HepG2 (cell line): ENCODE results near the gene UBE2Q1. TPM values are rescaled to one million over a fixed set of nuclear protein-coding genes. Genes with fewer than 3 reads are reported as not detected.

Experiments
- BORCS8-MEF2B ChIP-seq: sonication (generic); formaldehyde crosslinking; IDR thresholded peaks from 2 replicates; pipeline ENCODE4 v1.8.0; 2022; ENCODE audit warnings: mild to moderate bottlenecking, missing genetic modification reagents
- FOXC1 ChIP-seq: sonication (generic); formaldehyde crosslinking; IDR thresholded peaks from 2 replicates; pipeline ENCODE4 v1.8.0; 2022; ENCODE audit warnings: mild to moderate bottlenecking, missing genetic modification reagents, borderline replicate concordance
- PAWR ChIP-seq: sonication (generic); formaldehyde crosslinking; IDR thresholded peaks from 2 replicates; pipeline ENCODE4 v1.4.0; 2020; ENCODE audit warnings: missing genetic modification reagents, mild to moderate bottlenecking, borderline replicate concordance
- PITX1 ChIP-seq: sonication (generic); formaldehyde crosslinking; IDR thresholded peaks from 2 replicates; pipeline ENCODE4 v1.5.1; 2020; ENCODE audit warnings: mild to moderate bottlenecking, missing genetic modification reagents
- ZFP36 ChIP-seq: fragments of 150-350 bp; IDR thresholded peaks from 2 replicates; pipeline ENCODE4 v1.6.1; 2018; ENCODE audit warnings: borderline replicate concordance, low read length, low read depth; ENCODE audit not compliant: partially characterized antibody
- ZNF101 ChIP-seq: sonication (generic); formaldehyde crosslinking; IDR thresholded peaks from 2 replicates; pipeline ENCODE4 v1.4.0; 2020; ENCODE audit warnings: mild to moderate bottlenecking, low read depth, missing genetic modification reagents, borderline replicate concordance
- ZNF775 ChIP-seq: sonication (generic); formaldehyde crosslinking; IDR thresholded peaks from 2 replicates; pipeline ENCODE4 v1.4.0; 2020; ENCODE audit warnings: missing genetic modification reagents, mild to moderate bottlenecking, moderate library complexity, borderline replicate concordance
- polyA plus RNA-seq, 8 experiments: library from polyadenylated mRNA; depleted of rRNA in 3 of 8; stranded (reverse) in 7 of 8; unstranded in 1 of 8; fragments of >200 nt; fragmentation: Illumina TruSeq in 4 of 8; extraction: Trizol in 4 of 8; gene quantifications; 2 replicates each; pipeline versions ENCODE4 v1.2.1 to v1.2.3, GENCODE V29; 2011 to 2016; ENCODE audit warnings: low read depth in 4 of 8, missing spikeins in 1 of 8, mixed read lengths in 1 of 8; ENCODE audit not compliant: insufficient read depth in 1 of 8
- total RNA-seq, 5 experiments: library from RNA; depleted of rRNA; stranded (reverse); fragments of >200 nt; fragmentation: Illumina TruSeq; extraction: Trizol; gene quantifications; 2 replicates each; pipeline ENCODE4 v1.2.3, GENCODE V29; 2016; ENCODE audit warnings: low read depth in 1 of 5
- TF ChIP-seq, protein P1 (sequence below): sonication (generic); formaldehyde crosslinking; conservative IDR thresholded peaks from 2 replicates; pipeline ENCODE4 v1.8.0; 2022; ENCODE audit warnings: missing genetic modification reagents
- TF ChIP-seq, protein P2 (sequence below): sonication (generic); formaldehyde crosslinking; IDR thresholded peaks from 2 replicates; pipeline ENCODE4 v1.8.1; 2022; ENCODE audit warnings: low read depth, mild to moderate bottlenecking, missing genetic modification reagents
- TF ChIP-seq, protein P3 (sequence below): IDR thresholded peaks from 2 replicates; pipeline ENCODE4 v1.6.1; 2016; ENCODE audit warnings: low read depth, borderline replicate concordance
- TF ChIP-seq, protein P4 (sequence below), 2 experiments: sonication (generic) in 1 of 2; formaldehyde crosslinking in 1 of 2; IDR thresholded peaks; 2 replicates each; pipeline versions ENCODE4 v1.4.0 to v1.6.1; 2016 to 2020; ENCODE audit warnings: borderline replicate concordance in 1 of 2, low read depth in 1 of 2, mild to moderate bottlenecking in 1 of 2, missing genetic modification reagents in 1 of 2
- TF ChIP-seq, protein P5 (sequence below): sonication (generic); formaldehyde crosslinking; IDR thresholded peaks from 2 replicates; pipeline ENCODE4 v1.8.0; 2022; ENCODE audit warnings: mild to moderate bottlenecking, missing genetic modification reagents, moderate library complexity
- TF ChIP-seq, protein P6 (sequence below): sonication (generic); formaldehyde crosslinking; IDR thresholded peaks from 2 replicates; pipeline ENCODE4 v1.5.1; 2020; ENCODE audit warnings: missing genetic modification reagents, mild to moderate bottlenecking, borderline replicate concordance

Gene UBE2Q1
- total and polyA plus RNA-seq, 2 of the 13 experiments (the other 11 are each of a cell fraction or from before 2014, with no cell fraction given), result 11.7 to 41.7 TPM

DNA sequence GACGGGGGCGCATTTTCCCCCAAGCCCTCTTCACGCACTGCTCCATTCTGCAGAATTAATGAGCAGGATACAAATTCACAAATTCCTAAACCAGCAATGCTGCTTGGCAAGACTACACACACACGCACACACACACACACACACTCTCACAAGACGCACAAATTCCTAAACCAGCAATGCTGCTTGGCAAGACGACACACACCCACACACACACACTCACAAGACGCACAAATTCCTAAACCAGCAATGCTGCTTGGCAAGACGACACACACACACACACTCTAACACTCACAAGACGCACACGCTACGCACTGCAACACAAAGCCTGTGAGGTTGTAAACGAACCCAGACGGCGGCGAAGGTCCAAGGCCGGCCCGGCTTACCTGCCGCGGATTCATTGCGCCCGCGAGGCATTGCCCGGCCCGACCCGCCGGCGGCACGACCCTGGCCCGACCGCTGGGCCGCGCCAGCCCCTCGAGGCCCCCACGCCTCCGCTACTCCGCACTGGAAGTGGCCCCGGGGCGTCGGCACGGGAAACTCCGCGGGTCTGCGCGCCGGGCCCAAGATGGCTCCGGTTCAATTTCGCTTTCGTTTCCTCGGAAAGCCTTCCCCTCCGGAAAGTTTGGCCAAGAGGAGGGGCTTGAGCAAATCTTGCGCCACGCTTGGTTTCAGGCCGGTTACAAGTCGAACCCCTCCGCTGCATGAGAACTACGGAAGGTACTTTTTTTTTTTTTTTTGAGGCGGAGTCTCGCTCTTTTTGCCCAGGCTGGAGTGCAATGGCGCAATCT lies 49.3 kb upstream of the UBE2Q1 start, which contains the start of gene ADAR (continued):
- TF ChIP-seq, protein P1, sequence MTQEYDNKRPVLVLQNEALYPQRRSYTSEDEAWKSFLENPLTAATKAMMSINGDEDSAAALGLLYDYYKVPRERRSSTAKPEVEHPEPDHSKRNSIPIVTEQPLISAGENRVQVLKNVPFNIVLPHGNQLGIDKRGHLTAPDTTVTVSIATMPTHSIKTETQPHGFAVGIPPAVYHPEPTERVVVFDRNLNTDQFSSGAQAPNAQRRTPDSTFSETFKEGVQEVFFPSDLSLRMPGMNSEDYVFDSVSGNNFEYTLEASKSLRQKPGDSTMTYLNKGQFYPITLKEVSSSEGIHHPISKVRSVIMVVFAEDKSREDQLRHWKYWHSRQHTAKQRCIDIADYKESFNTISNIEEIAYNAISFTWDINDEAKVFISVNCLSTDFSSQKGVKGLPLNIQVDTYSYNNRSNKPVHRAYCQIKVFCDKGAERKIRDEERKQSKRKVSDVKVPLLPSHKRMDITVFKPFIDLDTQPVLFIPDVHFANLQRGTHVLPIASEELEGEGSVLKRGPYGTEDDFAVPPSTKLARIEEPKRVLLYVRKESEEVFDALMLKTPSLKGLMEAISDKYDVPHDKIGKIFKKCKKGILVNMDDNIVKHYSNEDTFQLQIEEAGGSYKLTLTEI, result no peak
- TF ChIP-seq, protein P2, sequence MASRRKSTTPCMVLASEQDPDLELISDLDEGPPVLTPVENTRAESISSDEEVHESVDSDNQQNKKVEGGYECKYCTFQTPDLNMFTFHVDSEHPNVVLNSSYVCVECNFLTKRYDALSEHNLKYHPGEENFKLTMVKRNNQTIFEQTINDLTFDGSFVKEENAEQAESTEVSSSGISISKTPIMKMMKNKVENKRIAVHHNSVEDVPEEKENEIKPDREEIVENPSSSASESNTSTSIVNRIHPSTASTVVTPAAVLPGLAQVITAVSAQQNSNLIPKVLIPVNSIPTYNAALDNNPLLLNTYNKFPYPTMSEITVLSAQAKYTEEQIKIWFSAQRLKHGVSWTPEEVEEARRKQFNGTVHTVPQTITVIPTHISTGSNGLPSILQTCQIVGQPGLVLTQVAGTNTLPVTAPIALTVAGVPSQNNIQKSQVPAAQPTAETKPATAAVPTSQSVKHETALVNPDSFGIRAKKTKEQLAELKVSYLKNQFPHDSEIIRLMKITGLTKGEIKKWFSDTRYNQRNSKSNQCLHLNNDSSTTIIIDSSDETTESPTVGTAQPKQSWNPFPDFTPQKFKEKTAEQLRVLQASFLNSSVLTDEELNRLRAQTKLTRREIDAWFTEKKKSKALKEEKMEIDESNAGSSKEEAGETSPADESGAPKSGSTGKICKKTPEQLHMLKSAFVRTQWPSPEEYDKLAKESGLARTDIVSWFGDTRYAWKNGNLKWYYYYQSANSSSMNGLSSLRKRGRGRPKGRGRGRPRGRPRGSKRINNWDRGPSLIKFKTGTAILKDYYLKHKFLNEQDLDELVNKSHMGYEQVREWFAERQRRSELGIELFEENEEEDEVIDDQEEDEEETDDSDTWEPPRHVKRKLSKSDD (CRISPR knock-in tag), result 0 out of 2 replicates have a peak, but pooled peaks have one; percentile 50
- TF ChIP-seq ZNF101 (CRISPR knock-in tag), result no peak
- TF ChIP-seq, protein P3, sequence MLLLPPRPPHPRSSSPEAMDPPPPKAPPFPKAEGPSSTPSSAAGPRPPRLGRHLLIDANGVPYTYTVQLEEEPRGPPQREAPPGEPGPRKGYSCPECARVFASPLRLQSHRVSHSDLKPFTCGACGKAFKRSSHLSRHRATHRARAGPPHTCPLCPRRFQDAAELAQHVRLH (CRISPR knock-in tag), result no peak; the same call in 1 of the 2 replicates
- no peak; the same call in 1 of the 2 replicates for TF ChIP-seq PITX1 (CRISPR knock-in tag)
- TF ChIP-seq PAWR (CRISPR knock-in tag), result no peak
- TF ChIP-seq, protein P4, sequence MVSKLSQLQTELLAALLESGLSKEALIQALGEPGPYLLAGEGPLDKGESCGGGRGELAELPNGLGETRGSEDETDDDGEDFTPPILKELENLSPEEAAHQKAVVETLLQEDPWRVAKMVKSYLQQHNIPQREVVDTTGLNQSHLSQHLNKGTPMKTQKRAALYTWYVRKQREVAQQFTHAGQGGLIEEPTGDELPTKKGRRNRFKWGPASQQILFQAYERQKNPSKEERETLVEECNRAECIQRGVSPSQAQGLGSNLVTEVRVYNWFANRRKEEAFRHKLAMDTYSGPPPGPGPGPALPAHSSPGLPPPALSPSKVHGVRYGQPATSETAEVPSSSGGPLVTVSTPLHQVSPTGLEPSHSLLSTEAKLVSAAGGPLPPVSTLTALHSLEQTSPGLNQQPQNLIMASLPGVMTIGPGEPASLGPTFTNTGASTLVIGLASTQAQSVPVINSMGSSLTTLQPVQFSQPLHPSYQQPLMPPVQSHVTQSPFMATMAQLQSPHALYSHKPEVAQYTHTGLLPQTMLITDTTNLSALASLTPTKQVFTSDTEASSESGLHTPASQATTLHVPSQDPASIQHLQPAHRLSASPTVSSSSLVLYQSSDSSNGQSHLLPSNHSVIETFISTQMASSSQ (IDR thresholded peaks at IDR 0.05; ENCODE audit: low read depth), result no peak
- TF ChIP-seq, protein P4 (CRISPR knock-in tag; IDR thresholded peaks at IDR 0.05; ENCODE audit: borderline replicate concordance), result 0 out of 2 replicates have a peak, but pooled peaks have one; percentile 9
- no peak for TF ChIP-seq ZNF775 (CRISPR knock-in tag)
- TF ChIP-seq BORCS8-MEF2B (CRISPR knock-in tag), result 0 out of 2 replicates have a peak, but pooled peaks have one; percentile 15
- TF ChIP-seq ZFP36, result no peak
- no peak for TF ChIP-seq FOXC1 (CRISPR knock-in tag)
- TF ChIP-seq, protein P5, sequence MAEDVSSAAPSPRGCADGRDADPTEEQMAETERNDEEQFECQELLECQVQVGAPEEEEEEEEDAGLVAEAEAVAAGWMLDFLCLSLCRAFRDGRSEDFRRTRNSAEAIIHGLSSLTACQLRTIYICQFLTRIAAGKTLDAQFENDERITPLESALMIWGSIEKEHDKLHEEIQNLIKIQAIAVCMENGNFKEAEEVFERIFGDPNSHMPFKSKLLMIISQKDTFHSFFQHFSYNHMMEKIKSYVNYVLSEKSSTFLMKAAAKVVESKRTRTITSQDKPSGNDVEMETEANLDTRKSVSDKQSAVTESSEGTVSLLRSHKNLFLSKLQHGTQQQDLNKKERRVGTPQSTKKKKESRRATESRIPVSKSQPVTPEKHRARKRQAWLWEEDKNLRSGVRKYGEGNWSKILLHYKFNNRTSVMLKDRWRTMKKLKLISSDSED (CRISPR knock-in tag), result no peak
- TF ChIP-seq, protein P6, sequence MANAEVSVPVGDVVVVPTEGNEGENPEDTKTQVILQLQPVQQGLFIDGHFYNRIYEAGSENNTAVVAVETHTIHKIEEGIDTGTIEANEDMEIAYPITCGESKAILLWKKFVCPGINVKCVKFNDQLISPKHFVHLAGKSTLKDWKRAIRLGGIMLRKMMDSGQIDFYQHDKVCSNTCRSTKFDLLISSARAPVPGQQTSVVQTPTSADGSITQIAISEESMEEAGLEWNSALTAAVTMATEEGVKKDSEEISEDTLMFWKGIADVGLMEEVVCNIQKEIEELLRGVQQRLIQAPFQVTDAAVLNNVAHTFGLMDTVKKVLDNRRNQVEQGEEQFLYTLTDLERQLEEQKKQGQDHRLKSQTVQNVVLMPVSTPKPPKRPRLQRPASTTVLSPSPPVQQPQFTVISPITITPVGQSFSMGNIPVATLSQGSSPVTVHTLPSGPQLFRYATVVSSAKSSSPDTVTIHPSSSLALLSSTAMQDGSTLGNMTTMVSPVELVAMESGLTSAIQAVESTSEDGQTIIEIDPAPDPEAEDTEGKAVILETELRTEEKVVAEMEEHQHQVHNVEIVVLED (CRISPR knock-in tag), result peak; percentile 50; the same call in 1 of the 2 replicates
